AG09319 (cell line): ENCODE results near the gene LPIN1.

Experiments
- DNase-seq: peaks from one replicate; pipeline ENCODE4 v3.0.0-alpha.2; 2010; ENCODE audit warnings: low read depth; ENCODE audit errors: extremely low read depth
- TF ChIP-seq, protein P1 (sequence below): IDR thresholded peaks from 2 replicates; pipeline ENCODE4 v1.5.1; 2011; ENCODE audit warnings: low read depth, mild to moderate bottlenecking, inconsistent platforms, low read length, moderate library complexity

LPIN1 gene

DNA sequence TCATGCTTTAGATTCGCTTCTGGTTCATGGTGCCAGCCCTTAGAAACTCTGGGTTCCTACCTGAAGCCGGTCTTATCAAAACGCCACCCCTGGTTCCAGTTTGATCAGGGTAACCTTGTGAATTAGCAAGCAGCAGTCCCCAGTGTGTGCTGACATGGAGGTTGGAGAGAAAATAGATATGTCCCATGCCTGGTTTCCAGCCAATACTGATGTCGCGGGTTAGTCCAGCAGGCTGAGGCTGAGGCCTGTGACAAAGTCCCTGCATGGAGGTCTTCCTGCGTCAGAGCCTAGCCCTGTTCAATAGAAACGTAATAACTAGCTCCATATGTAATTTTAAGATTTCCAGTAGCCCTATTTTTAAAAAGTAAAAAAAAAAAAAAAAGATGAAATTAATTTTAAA, 28.2 kb downstream of the LPIN1 start:
- TF ChIP-seq, protein P1, sequence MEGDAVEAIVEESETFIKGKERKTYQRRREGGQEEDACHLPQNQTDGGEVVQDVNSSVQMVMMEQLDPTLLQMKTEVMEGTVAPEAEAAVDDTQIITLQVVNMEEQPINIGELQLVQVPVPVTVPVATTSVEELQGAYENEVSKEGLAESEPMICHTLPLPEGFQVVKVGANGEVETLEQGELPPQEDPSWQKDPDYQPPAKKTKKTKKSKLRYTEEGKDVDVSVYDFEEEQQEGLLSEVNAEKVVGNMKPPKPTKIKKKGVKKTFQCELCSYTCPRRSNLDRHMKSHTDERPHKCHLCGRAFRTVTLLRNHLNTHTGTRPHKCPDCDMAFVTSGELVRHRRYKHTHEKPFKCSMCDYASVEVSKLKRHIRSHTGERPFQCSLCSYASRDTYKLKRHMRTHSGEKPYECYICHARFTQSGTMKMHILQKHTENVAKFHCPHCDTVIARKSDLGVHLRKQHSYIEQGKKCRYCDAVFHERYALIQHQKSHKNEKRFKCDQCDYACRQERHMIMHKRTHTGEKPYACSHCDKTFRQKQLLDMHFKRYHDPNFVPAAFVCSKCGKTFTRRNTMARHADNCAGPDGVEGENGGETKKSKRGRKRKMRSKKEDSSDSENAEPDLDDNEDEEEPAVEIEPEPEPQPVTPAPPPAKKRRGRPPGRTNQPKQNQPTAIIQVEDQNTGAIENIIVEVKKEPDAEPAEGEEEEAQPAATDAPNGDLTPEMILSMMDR = no peak
- no peak for DNase-seq

DNA sequence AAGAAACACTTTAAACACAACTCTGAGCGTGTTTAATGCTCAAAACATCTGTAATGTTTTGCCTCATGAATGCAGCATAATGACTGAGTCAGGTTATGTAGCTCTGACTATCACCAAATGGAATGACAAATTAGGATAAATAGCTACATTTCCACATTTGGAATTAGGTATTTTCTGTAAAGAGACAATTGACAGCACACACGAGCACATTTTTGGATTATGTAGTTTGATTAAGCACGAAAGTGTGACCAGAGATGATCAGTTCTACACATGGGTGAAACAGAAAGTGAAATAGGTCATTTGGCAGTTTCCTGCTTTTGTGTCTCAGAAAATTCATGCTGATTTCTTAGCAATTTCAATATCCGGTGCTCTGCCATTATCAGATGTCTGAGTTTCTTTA, 29.0 kb downstream of the LPIN1 start:
- TF ChIP-seq, protein P1 = no peak
- DNase-seq = no peak

DNA sequence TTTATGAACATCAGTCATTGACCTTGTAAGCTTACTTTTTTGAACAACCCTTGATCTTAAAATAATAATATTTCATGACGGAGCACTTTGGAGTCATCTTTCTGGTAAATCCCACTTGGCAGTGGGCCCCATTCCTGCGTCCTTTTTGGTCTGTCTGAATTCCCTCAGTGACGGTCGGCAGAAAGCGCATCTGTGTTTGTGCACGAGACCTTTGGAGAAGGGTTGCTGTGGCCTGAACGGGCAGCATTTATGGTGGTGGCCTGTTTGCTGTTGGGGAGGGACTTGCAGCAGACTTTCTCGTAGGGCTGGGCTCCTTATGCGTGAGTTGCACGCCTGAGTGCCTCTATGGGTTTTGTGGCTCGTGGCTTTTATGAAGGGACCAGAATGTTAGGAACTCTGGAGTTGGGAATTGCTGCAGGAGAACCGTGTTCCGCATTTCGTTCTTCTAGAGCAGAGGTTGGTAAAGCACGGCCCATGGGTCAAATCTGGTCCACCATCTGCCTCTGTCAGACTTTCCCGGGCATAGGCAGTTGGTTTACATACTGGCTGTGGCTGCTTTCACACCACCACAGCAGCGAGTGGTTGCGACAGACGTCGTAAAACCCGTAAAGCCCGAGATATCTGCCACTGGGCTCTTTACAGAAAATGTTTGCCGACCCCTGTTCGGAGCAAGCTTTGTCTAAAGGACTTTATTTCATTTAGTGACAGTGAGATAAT, 30.8 kb downstream of the LPIN1 start:
- TF ChIP-seq, protein P1 = no peak
- no peak for DNase-seq

DNA sequence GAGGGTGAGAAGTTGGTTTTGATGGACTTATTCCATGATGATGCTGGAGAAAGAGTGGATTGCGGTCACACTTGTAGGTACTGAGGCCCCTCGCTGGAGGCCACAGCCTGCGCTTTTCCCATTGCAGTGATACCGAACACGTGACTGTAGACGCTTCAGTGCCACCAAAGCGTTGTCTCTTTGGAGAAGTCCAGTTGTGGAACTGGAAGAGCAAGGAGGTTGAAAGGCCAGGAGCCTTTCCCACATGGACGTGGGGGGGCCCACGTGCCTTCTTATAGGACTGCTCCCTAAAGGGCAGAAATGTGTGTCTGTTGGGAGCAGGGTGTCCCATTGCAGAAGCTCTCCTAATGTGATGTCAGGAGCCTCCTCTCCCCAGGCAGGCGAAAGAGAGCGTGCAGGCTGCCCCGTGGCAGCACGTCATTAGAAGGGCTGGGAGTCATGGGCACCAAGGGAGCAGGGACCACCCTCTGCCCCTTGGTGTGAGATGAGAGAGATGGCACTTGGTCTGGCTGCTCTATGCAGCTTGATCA, 31.5 kb downstream of the LPIN1 start:
- TF ChIP-seq, protein P1 = no peak

DNA sequence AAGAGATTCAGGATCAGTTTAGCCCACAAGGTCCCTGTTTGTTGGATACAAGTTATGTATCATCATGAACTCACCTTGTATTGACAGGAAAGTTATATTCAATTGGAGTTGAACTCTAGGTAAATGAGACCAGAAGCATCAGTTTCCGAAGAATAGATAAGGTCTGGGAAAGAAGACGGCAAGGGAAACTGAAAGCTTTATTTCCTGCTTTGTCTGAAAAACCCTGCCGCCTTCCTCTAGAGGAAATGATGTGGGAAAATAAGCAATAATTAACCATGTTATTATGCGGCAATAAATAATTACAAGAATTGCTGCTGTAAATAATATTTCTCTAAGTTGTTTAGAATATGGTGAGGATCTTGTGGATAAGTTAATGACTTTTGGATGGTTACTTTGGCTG, 32.0 kb downstream of the LPIN1 start:
- TF ChIP-seq, protein P1 = no peak
- DNase-seq = no peak

More for the DNA sequence above, 31.5 kb downstream of the LPIN1 start:
- no peak for DNase-seq

DNA sequence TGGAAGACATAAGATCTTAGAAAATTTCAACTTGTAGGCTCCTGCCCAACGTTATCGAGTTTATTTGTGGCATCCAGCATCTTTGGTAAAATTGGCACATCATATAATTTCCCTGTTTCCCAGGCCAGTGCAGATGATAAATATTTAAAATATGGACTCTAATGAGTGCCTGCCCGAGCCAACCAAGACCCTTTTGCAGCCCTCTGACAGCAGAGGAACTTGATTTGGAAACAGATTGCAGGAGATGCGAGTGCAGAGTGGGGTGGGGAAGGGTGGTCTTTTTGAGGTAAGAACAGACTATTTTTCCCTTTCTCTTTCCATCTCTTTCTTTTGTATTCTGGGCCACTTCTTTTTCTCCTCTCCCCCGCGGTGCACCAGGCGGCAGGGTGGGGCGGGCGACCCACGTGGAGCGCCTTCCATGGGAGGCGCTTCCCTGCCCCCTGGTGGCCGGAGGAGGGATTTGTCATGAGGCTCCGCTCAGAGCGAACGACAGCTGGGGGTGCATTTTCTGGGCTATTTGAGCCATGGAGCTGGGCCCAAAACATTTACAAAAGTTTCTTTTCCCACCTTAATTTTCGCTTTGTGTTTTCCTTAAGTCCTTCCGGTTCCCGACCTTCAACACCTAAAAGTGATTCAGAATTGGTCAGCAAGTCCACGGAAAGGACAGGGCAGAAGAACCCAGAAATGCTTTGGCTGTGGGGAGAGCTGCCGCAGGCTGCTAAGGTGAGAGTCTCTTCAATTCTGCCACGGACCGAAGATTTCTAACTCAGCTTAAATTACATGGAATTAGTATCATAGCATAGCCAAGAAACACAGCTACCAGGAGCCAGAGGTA, 32.7 kb downstream of the LPIN1 start:
- TF ChIP-seq, protein P1 = peak; percentile 90
- DNase-seq = peak; percentile 14

DNA sequence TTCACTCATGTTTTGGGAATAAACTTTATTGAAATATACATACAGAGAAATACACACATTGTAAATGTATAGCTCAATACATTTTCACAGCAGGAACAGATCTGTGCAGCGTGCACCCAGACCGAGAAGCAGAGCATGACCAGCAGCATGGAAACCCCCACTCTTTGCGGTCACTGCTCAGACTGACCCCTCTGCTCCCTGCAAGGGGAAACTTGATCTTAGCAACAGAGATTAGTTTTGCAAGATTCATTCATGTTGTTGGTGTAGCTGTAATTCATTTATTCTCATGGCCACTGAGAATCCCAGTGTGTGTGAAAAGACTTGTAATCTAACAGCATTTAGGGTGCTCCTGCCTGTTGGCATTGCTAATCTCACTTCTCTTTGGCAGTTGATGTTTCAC, 35.2 kb downstream of the LPIN1 start:
- TF ChIP-seq, protein P1 = no peak
- no peak for DNase-seq
